Ishikawa (cell line): ENCODE results near the gene ARID2.

ENCODE experiments used
- CEBPB ChIP-seq: IDR thresholded peaks from 2 replicates; pipeline ENCODE4 v1.6.1; 2012
- CREB1 ChIP-seq: IDR thresholded peaks from 2 replicates; pipeline ENCODE4 v1.6.1; 2012; ENCODE audit warnings: low read depth
- EP300 ChIP-seq: IDR thresholded peaks from 2 replicates; pipeline ENCODE4 v1.6.1; 2012; ENCODE audit warnings: borderline replicate concordance
- TF ChIP-seq, protein P1 (sequence below): IDR thresholded peaks from 2 replicates; pipeline ENCODE4 v1.6.1; 2012
- TF ChIP-seq, protein P2 (sequence below): IDR thresholded peaks from 2 replicates; pipeline ENCODE4 v1.6.1; 2012

DNA sequence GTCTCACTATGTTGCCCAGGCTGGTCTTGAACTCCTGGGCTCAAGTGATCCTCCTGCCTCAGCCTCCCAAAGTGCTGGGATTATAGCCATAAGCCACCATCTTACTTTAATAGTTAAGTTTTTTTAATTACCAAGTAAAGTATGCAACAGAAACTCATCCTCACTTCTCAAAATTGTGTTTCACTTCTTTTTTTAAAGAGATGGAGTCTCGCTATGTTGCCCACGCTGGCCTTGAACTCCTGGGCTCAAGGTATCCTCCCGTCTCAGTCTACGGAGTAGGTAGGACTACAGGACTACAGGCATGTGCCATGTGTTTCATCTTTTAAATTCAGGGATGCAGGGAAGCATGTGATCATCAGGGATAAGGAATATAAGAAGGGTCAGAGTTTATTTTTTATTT lies 17.2 kb upstream of the ARID2 start:
- TF ChIP-seq, protein P1, sequence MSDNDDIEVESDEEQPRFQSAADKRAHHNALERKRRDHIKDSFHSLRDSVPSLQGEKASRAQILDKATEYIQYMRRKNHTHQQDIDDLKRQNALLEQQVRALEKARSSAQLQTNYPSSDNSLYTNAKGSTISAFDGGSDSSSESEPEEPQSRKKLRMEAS: no peak
- no peak for TF ChIP-seq CEBPB
- TF ChIP-seq EP300: no peak
- TF ChIP-seq CREB1: no peak
- TF ChIP-seq, protein P2, sequence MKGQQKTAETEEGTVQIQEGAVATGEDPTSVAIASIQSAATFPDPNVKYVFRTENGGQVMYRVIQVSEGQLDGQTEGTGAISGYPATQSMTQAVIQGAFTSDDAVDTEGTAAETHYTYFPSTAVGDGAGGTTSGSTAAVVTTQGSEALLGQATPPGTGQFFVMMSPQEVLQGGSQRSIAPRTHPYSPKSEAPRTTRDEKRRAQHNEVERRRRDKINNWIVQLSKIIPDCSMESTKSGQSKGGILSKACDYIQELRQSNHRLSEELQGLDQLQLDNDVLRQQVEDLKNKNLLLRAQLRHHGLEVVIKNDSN: no peak
